HEK293 (cell line): ENCODE results near the gene C17orf67.

Experiments
- KLF1 ChIP-seq: fragments of 450-650 bp; formaldehyde crosslinking; IDR thresholded peaks from 2 replicates; pipeline ENCODE4 v1.5.1; 2016; ENCODE audit warnings: missing biosample characterization, missing genetic modification characterization
- OSR2 ChIP-seq: fragments of 450-650 bp; formaldehyde crosslinking; IDR thresholded peaks from 2 replicates; pipeline ENCODE4 v1.5.1; 2016; ENCODE audit warnings: missing biosample characterization, missing genetic modification characterization
- ZIC2 ChIP-seq: fragments of 450-650 bp; formaldehyde crosslinking; IDR thresholded peaks from 2 replicates; pipeline ENCODE4 v1.5.1; 2016; ENCODE audit warnings: missing biosample characterization, missing genetic modification characterization
- ZNF114 ChIP-seq: fragments of 450-650 bp; formaldehyde crosslinking; IDR thresholded peaks from 2 replicates; pipeline ENCODE4 v1.5.0; 2017; ENCODE audit warnings: missing biosample characterization, missing genetic modification characterization
- ZNF157 ChIP-seq: fragments of 450-650 bp; formaldehyde crosslinking; IDR thresholded peaks from 2 replicates; pipeline ENCODE4 v1.5.1; 2016; ENCODE audit warnings: missing biosample characterization, missing genetic modification characterization
- ZNF324 ChIP-seq: fragments of 450-650 bp; formaldehyde crosslinking; IDR thresholded peaks from 2 replicates; pipeline ENCODE4 v1.5.1; 2016; ENCODE audit warnings: missing biosample characterization, missing genetic modification characterization
- ZNF350 ChIP-seq: fragments of 450-650 bp; formaldehyde crosslinking; IDR thresholded peaks from 2 replicates; pipeline ENCODE4 v1.5.0; 2017; ENCODE audit warnings: missing biosample characterization, mild to moderate bottlenecking, missing genetic modification characterization
- ZNF501 ChIP-seq: fragments of 450-650 bp; formaldehyde crosslinking; IDR thresholded peaks from 2 replicates; pipeline ENCODE4 v1.5.1; 2016; ENCODE audit warnings: missing biosample characterization, missing genetic modification characterization
- ZNF560 ChIP-seq: fragments of 450-650 bp; formaldehyde crosslinking; IDR thresholded peaks from 2 replicates; pipeline ENCODE4 v1.5.1; 2017; ENCODE audit warnings: missing biosample characterization, missing genetic modification characterization, borderline replicate concordance
- ZNF561 ChIP-seq: fragments of 450-650 bp; IDR thresholded peaks from 2 replicates; pipeline ENCODE4 v1.5.1; 2018; ENCODE audit warnings: missing biosample characterization, missing genetic modification characterization, borderline replicate concordance
- ZNF664 ChIP-seq: fragments of 450-650 bp; formaldehyde crosslinking; IDR thresholded peaks from 2 replicates; pipeline ENCODE4 v1.5.1; 2016; ENCODE audit warnings: missing biosample characterization, missing genetic modification characterization
- ZNF785 ChIP-seq: fragments of 450-650 bp; formaldehyde crosslinking; IDR thresholded peaks from 2 replicates; pipeline ENCODE4 v1.5.1; 2016; ENCODE audit warnings: missing biosample characterization, missing genetic modification characterization
- ZSCAN16 ChIP-seq: fragments of 450-650 bp; formaldehyde crosslinking; IDR thresholded peaks from 2 replicates; pipeline ENCODE4 v1.5.1; 2016; ENCODE audit warnings: missing biosample characterization, missing genetic modification characterization
- ZSCAN30 ChIP-seq: fragments of 450-650 bp; IDR thresholded peaks from 2 replicates; pipeline ENCODE4 v1.5.1; 2018; ENCODE audit warnings: missing biosample characterization, mild to moderate bottlenecking, missing genetic modification characterization, moderate library complexity
- TF ChIP-seq, protein P1 (sequence below): fragments of 450-650 bp; formaldehyde crosslinking; IDR thresholded peaks from 2 replicates; pipeline ENCODE4 v1.5.1; 2016; ENCODE audit warnings: missing biosample characterization, missing genetic modification characterization
- TF ChIP-seq, protein P2 (sequence below): fragments of 450-650 bp; IDR thresholded peaks from 2 replicates; pipeline ENCODE4 v1.5.1; 2018; ENCODE audit warnings: missing biosample characterization, mild to moderate bottlenecking, missing genetic modification characterization
- TF ChIP-seq, protein P3 (sequence below): fragments of 450-650 bp; formaldehyde crosslinking; IDR thresholded peaks from 2 replicates; pipeline ENCODE4 v1.5.1; 2016; ENCODE audit warnings: missing biosample characterization, missing genetic modification characterization
- TF ChIP-seq, protein P4 (sequence below): fragments of 450-650 bp; formaldehyde crosslinking; IDR thresholded peaks from 2 replicates; pipeline ENCODE4; 2016; ENCODE audit warnings: missing biosample characterization, missing genetic modification characterization
- TF ChIP-seq, protein P5 (sequence below): fragments of 450-650 bp; formaldehyde crosslinking; IDR thresholded peaks from 2 replicates; pipeline ENCODE4 v1.5.1; 2017; ENCODE audit warnings: missing biosample characterization, mild to moderate bottlenecking, missing genetic modification characterization, moderate library complexity
- TF ChIP-seq, protein P6 (sequence below): fragments of 450-650 bp; formaldehyde crosslinking; IDR thresholded peaks from 2 replicates; pipeline ENCODE4 v1.5.1; 2017; ENCODE audit warnings: missing biosample characterization, missing genetic modification characterization
- TF ChIP-seq, protein P7 (sequence below): fragments of 450-650 bp; formaldehyde crosslinking; IDR thresholded peaks from 2 replicates; pipeline ENCODE4 v1.5.1; 2016; ENCODE audit warnings: missing biosample characterization, missing genetic modification characterization
- TF ChIP-seq, protein P8 (sequence below): fragments of 450-650 bp; formaldehyde crosslinking; IDR thresholded peaks from 2 replicates; pipeline ENCODE4 v1.5.1; 2016; ENCODE audit warnings: missing biosample characterization, missing genetic modification characterization

C17orf67 gene

DNA sequence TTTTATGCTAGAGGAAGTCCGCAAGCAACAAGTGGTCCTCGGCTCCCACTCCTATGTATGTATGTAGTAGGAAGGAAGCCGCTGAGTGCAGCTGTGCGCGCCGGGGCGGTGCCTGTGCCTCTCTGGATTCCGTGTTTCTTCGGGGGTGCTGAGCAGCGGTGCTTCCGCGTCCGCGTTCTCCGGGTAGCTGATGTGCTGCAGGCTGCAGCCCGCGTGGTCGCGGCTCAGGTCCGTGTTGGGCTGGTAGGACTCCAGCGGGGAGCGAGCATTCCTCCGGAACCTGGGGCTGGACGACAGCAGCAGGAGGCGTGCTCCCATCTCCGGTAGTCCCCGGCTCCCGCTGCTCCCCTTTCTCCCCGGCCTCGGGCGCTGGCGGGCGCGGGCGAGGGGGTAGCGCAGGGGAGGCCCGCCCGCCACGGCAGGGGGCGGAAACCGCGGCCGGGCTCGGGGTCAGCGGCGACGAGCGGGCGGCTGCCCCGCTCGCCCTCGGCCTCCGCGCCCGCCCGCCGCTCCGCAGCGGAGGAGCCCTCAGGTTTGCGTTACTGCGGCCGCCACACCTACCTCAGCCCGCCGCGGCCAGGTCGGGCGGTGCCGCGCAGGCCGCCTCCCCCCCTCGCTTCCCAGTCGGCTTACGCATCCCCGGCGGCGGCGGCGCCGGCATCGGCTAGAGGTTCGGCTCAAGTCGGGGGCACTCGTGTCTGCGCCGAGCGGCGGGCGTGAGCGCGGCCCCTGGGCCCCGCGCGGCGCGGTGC, 487 bp downstream of the C17orf67 start (continued):
- no peak for TF ChIP-seq ZNF324
- TF ChIP-seq, protein P1, sequence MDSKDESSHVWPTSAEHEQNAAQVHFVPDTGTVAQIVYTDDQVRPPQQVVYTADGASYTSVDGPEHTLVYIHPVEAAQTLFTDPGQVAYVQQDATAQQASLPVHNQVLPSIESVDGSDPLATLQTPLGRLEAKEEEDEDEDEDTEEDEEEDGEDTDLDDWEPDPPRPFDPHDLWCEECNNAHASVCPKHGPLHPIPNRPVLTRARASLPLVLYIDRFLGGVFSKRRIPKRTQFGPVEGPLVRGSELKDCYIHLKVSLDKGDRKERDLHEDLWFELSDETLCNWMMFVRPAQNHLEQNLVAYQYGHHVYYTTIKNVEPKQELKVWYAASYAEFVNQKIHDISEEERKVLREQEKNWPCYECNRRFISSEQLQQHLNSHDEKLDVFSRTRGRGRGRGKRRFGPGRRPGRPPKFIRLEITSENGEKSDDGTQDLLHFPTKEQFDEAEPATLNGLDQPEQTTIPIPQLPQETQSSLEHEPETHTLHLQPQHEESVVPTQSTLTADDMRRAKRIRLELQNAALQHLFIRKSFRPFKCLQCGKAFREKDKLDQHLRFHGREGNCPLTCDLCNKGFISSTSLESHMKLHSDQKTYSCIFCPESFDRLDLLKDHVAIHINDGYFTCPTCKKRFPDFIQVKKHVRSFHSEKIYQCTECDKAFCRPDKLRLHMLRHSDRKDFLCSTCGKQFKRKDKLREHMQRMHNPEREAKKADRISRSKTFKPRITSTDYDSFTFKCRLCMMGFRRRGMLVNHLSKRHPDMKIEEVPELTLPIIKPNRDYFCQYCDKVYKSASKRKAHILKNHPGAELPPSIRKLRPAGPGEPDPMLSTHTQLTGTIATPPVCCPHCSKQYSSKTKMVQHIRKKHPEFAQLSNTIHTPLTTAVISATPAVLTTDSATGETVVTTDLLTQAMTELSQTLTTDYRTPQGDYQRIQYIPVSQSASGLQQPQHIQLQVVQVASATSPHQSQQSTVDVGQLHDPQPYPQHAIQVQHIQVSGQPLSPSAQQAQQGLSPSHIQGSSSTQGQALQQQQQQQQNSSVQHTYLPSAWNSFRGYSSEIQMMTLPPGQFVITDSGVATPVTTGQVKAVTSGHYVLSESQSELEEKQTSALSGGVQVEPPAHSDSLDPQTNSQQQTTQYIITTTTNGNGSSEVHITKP (tag by site-specific recombination), result 0 out of 2 replicates have a peak, but pooled peaks have one; percentile 17
- 0 out of 2 replicates have a peak, but pooled peaks have one; percentile 30 for TF ChIP-seq ZNF501 (tag by site-specific recombination)
- TF ChIP-seq ZNF350 (tag by site-specific recombination), result no peak
- no peak for TF ChIP-seq ZNF157
- TF ChIP-seq KLF1 (tag by site-specific recombination), result no peak
- TF ChIP-seq, protein P2, sequence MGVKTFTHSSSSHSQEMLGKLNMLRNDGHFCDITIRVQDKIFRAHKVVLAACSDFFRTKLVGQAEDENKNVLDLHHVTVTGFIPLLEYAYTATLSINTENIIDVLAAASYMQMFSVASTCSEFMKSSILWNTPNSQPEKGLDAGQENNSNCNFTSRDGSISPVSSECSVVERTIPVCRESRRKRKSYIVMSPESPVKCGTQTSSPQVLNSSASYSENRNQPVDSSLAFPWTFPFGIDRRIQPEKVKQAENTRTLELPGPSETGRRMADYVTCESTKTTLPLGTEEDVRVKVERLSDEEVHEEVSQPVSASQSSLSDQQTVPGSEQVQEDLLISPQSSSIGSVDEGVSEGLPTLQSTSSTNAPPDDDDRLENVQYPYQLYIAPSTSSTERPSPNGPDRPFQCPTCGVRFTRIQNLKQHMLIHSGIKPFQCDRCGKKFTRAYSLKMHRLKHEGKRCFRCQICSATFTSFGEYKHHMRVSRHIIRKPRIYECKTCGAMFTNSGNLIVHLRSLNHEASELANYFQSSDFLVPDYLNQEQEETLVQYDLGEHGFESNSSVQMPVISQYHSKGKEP (tag by site-specific recombination), result no peak
- peak; percentile 63; the same call in 1 of the 2 replicates for TF ChIP-seq OSR2 (tag by site-specific recombination)
- TF ChIP-seq, protein P3, sequence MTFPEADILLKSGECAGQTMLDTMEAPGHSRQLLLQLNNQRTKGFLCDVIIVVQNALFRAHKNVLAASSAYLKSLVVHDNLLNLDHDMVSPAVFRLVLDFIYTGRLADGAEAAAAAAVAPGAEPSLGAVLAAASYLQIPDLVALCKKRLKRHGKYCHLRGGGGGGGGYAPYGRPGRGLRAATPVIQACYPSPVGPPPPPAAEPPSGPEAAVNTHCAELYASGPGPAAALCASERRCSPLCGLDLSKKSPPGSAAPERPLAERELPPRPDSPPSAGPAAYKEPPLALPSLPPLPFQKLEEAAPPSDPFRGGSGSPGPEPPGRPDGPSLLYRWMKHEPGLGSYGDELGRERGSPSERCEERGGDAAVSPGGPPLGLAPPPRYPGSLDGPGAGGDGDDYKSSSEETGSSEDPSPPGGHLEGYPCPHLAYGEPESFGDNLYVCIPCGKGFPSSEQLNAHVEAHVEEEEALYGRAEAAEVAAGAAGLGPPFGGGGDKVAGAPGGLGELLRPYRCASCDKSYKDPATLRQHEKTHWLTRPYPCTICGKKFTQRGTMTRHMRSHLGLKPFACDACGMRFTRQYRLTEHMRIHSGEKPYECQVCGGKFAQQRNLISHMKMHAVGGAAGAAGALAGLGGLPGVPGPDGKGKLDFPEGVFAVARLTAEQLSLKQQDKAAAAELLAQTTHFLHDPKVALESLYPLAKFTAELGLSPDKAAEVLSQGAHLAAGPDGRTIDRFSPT (tag by site-specific recombination), result no peak
- TF ChIP-seq, protein P4, sequence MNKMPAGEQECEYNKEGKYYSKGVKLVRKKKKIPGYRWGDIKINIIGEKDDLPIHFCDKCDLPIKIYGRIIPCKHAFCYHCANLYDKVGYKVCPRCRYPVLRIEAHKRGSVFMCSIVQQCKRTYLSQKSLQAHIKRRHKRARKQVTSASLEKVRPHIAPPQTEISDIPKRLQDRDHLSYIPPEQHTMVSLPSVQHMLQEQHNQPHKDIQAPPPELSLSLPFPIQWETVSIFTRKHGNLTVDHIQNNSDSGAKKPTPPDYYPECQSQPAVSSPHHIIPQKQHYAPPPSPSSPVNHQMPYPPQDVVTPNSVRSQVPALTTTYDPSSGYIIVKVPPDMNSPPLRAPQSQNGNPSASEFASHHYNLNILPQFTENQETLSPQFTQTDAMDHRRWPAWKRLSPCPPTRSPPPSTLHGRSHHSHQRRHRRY, result no peak
- TF ChIP-seq ZSCAN16, result no peak
- TF ChIP-seq, protein P5, sequence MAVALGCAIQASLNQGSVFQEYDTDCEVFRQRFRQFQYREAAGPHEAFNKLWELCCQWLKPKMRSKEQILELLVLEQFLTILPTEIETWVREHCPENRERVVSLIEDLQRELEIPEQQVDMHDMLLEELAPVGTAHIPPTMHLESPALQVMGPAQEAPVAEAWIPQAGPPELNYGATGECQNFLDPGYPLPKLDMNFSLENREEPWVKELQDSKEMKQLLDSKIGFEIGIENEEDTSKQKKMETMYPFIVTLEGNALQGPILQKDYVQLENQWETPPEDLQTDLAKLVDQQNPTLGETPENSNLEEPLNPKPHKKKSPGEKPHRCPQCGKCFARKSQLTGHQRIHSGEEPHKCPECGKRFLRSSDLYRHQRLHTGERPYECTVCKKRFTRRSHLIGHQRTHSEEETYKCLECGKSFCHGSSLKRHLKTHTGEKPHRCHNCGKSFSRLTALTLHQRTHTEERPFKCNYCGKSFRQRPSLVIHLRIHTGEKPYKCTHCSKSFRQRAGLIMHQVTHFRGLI, result 0 out of 2 replicates have a peak, but pooled peaks have one; percentile 16
- no peak for TF ChIP-seq ZNF560 (tag by site-specific recombination)
- peak; percentile 93 for TF ChIP-seq ZIC2 (tag by site-specific recombination)
- TF ChIP-seq, protein P6, sequence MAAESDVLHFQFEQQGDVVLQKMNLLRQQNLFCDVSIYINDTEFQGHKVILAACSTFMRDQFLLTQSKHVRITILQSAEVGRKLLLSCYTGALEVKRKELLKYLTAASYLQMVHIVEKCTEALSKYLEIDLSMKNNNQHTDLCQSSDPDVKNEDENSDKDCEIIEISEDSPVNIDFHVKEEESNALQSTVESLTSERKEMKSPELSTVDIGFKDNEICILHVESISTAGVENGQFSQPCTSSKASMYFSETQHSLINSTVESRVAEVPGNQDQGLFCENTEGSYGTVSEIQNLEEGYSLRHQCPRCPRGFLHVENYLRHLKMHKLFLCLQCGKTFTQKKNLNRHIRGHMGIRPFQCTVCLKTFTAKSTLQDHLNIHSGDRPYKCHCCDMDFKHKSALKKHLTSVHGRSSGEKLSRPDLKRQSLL (tag by site-specific recombination), result no peak
- TF ChIP-seq ZNF561 (tag by site-specific recombination), result no peak
- TF ChIP-seq ZNF785, result no peak
- no peak for TF ChIP-seq ZNF664 (tag by site-specific recombination)
- TF ChIP-seq ZNF114, result no peak
- TF ChIP-seq, protein P7, sequence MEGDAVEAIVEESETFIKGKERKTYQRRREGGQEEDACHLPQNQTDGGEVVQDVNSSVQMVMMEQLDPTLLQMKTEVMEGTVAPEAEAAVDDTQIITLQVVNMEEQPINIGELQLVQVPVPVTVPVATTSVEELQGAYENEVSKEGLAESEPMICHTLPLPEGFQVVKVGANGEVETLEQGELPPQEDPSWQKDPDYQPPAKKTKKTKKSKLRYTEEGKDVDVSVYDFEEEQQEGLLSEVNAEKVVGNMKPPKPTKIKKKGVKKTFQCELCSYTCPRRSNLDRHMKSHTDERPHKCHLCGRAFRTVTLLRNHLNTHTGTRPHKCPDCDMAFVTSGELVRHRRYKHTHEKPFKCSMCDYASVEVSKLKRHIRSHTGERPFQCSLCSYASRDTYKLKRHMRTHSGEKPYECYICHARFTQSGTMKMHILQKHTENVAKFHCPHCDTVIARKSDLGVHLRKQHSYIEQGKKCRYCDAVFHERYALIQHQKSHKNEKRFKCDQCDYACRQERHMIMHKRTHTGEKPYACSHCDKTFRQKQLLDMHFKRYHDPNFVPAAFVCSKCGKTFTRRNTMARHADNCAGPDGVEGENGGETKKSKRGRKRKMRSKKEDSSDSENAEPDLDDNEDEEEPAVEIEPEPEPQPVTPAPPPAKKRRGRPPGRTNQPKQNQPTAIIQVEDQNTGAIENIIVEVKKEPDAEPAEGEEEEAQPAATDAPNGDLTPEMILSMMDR (tag by site-specific recombination), result no peak
- no peak for TF ChIP-seq ZSCAN30
- TF ChIP-seq, protein P8, sequence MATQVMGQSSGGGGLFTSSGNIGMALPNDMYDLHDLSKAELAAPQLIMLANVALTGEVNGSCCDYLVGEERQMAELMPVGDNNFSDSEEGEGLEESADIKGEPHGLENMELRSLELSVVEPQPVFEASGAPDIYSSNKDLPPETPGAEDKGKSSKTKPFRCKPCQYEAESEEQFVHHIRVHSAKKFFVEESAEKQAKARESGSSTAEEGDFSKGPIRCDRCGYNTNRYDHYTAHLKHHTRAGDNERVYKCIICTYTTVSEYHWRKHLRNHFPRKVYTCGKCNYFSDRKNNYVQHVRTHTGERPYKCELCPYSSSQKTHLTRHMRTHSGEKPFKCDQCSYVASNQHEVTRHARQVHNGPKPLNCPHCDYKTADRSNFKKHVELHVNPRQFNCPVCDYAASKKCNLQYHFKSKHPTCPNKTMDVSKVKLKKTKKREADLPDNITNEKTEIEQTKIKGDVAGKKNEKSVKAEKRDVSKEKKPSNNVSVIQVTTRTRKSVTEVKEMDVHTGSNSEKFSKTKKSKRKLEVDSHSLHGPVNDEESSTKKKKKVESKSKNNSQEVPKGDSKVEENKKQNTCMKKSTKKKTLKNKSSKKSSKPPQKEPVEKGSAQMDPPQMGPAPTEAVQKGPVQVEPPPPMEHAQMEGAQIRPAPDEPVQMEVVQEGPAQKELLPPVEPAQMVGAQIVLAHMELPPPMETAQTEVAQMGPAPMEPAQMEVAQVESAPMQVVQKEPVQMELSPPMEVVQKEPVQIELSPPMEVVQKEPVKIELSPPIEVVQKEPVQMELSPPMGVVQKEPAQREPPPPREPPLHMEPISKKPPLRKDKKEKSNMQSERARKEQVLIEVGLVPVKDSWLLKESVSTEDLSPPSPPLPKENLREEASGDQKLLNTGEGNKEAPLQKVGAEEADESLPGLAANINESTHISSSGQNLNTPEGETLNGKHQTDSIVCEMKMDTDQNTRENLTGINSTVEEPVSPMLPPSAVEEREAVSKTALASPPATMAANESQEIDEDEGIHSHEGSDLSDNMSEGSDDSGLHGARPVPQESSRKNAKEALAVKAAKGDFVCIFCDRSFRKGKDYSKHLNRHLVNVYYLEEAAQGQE (tag by site-specific recombination), result peak; percentile 34; the same call in 1 of the 2 replicates
